22Rv1 (cell line): ENCODE data around the gene FBXL19.
A peak's percentile ranks its signal among the peaks of the same experiment; 100 is the strongest.

Experiments
- H3K27ac ChIP-seq: fragments of 450-650 bp; 2 replicates; pipeline ENCODE4 v1.5.1; 2017
- CTCF ChIP-seq: fragments of 450-650 bp; IDR thresholded peaks from 2 replicates; pipeline ENCODE4 v1.5.1; 2017; ENCODE audit warnings: mild to moderate bottlenecking
- ZFX ChIP-seq: fragments of 450-650 bp; IDR thresholded peaks from 2 replicates; pipeline ENCODE4 v1.6.1; 2017; ENCODE audit warnings: antibody characterized with exemption, borderline replicate concordance

The FBXL19 gene

DNA sequence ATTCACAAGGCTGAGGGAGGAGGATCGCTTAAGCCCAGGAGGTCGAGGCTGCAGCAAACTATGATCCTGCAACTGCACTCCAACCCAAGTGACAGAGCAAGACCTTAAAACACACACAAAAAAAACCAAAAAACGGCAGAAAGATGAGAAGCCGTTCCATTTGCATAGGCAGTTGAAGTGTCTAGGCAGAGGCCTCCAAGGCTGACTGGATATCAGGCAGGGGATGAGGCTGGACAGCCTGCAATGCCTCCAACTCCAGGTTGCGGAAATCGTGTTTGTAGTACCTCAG is 2.0 kb upstream of the FBXL19 start:
- H3K27ac ChIP-seq = peak overlapping the region; percentile 97

DNA sequence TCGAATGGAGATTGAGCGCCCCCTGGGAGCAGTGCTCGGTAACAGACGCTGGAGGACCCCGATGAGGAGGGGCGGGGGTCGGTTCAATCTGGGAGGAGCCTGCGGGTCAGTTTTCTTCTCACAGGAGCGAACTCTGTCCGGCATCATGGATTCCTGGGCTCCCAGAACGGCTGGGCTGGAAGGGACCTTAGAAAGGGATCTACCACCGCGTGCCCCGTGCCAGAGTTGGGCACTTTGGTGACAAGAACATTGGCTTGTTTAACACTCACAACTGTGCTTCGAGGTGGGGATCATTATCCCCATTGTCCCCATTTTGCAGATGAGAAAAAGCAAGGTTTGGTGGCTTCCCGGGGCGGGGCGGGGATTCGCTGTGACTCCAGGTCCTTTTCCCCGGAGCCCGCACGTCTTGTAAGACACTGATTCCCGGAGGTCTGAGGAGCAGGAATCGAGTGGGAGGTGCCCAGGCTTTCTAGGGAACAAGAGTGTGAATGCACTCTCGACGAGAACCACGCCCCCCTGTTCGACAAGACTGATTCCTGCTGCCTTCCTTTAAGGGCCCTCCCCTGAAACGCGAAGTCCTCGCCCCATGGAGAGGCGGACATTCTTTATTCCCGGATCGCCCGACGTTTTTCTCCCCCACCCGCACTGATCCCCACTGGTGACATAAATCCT is 1.5 kb upstream of the FBXL19 start:
- peak overlapping the region; percentile 97 for H3K27ac ChIP-seq
- TF ChIP-seq CTCF (peak; percentile 89), ZFX (no peak)

More for the DNA sequence above, 2.0 kb upstream of the FBXL19 start:
- TF ChIP-seq ZFX (no peak), CTCF (no peak)

DNA sequence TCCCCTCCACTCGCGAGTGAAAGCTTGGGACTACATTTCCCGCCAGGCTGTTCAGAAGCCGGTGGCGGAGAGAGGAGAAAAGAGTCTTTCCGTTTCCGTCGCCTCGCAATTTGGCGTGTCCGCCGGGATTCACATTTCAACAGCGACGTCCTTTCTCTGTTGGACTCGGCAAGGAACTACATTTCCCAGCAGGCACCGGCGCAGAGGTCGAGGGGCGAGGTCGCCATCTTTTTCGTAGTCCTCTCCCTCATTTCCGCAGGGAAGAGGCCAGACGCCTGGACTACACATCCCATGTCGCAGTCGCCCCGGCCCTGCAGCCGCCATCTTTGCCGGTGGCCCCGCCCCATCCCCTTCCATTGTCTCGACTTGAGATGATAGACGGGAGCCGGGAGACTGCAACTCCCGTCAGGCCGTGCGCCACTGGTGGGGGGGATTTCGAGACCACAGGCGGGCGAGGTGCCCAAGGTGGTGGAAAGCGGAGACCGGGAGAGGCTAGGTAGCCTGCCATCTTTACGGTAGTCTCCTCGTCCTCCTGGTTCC is 882 bp upstream of the FBXL19 start:
- peak overlapping the region; percentile 97 for H3K27ac ChIP-seq
- TF ChIP-seq CTCF (no peak), ZFX (no peak)

GRCh38 chr16:30922960-30923535 is 324 bp upstream of the FBXL19 start:
- no peak for TF ChIP-seq CTCF
- no peak for TF ChIP-seq ZFX
- H3K27ac ChIP-seq = peak overlapping the region; percentile 97

DNA sequence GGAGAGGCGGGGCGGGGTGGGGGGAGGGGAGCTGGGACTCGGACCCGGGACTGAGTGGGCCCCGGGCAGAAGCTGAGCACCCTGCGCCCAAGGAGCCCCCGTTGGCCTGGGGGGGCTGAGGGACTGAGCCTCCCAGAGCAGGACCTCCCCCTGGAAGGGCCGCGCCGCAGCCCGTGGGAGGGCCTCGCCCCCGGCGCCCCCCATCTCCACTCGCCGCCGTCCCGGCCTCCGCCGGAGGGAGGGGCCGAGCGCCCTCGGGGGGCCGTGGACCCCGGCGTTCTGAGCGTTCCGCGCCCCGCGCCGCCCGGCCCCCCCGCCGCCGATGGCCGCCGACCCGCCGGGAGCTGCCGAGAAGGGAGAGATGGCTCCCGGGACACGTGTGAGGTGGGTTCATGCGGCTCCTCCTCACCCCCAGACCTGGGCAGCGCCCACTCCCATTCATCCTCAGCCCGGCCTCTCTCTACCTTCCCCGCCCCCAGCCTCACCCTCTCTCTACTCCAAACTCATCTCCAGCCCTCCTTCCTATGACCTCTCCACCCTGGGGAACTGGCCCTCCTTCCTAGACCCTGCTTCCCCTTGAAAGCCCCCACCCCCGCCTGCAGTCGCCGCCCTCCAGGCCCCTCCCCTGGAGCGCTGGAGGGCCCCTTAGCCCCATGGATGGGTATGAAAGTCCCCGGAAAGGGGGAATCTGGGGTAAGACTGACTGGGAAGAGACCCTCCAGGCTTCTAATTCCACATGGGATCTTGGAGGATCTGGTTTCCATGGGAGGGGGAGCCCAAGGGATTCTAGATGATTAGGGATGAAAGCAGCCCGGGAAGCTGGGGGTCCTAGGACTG is 922 bp downstream of the FBXL19 start:
- peak overlapping the region; percentile 97 for H3K27ac ChIP-seq
- TF ChIP-seq ZFX = no peak
- no peak for TF ChIP-seq CTCF

DNA sequence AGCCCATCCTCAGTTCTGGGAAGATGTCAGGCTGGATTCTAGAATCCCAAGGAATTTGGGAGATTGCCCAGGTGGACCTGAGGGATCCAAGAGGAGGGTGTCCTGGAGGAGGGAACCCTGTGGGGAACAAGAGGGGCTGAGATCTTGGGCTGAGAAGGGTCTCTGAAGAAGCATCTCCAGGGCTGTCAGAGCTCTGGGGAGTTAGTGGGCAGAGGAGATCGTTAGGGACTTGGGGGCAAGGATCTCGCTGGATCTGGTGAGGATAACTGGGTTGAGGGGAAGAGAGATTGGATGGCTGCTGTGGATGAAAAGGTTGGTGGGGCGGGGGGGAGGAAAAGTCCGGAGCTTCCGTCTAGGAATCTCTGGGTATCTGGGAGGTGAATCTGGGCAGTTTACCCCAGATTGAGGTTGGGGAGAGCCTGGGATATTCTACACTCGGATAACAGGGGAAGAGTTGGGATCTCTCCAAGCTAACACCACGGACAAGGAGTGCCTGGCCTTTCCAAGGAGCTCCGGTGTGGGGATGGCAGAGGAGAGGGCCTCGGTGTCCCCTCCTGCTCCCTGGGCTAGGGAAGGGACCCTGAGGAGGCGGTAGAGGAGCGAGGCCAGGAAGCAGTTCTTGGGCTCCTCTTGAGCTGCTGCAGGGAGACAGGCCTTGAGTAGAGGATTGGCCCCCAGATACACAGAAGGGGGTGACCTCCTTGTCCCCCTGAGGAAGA is 1.7 kb downstream of the FBXL19 start:
- TF ChIP-seq CTCF (no peak), ZFX (no peak)
- peak overlapping the region; percentile 97; the same call in 1 of the 2 replicates for H3K27ac ChIP-seq
